ENCODE results near the gene ZNF792.
A peak's percentile ranks its signal among the peaks of the same experiment; 100 is the strongest.
"Not testable (repeated sequence)": the region's sequence is repeated elsewhere in the genome, so short reads cannot be mapped to it uniquely, and the experiment has no call there.

ZNF792 gene

DNA sequence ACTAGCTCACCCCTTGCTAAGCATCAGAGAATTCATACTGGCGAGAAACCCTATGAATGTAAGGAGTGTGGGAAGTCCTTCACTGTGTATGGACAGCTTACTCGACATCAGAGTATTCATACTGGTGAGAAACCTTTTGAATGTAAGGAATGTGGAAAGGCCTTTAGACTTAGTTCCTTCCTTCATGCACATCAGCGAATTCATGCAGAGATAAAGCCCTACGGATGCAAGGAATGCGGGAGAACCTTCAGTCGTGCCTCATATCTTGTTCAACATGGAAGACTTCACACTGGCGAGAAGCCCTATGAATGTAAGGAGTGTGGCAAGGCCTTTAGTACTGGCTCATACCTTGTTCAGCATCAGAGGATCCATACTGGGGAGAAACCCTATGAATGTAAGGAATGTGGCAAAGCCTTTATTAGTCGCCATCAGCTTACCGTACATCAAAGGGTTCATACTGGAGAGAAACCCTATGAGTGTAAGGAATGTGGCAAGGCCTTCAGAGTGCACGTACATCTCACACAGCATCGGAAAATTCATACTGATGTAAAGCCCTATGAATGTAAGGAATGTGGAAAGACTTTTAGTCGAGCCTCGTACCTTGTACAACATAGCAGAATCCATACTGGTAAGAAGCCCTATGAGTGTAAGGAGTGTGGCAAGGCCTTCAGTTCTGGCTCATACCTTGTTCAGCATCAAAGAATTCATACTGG is 20.0 kb downstream of the ZNF792 start:
- Histone ChIP-seq H3K9me3 (ENCODE audit: control insufficient read depth, insufficient read depth, low read depth, low read length) (peaks cover 39% of the 10 kb centered on the region), H3K36me3 (ENCODE audit: control insufficient read depth, insufficient read depth, low read length) (peaks cover 43% of the 10 kb centered on the region), H3K4me3 (ENCODE audit: low read depth, low read length) (no peak overlapping the region), H3K27me3 (ENCODE audit: control insufficient read depth, insufficient read depth, low read length) (no peaks in the 10 kb centered on the region), H3K9ac (ENCODE audit: low read length) (no peak overlapping the region), H3K27ac (ENCODE audit: low read depth, low read length) (no peak overlapping the region), H3K4me1 (ENCODE audit: control insufficient read depth, insufficient read depth, low read length) (no peaks in the 10 kb centered on the region)

DNA sequence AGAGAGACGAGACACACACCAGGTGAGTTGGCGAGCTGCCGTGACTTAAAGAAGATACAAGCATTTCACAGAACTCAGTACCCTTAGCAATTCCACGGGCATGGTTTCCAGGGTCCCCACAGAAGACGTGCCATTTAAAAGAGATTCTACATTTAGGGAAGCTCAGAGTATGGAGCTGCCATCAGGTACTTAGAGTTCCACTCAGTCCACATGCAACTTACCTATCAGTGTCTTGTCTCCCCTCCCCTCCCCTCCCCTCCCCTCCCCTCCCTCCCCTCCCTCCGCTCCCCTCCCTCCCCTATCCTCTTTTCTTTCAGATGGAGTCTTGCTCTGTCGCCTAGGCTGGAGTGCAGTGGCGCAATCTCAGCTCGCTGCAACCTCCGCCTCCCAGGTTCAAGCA is 25.1 kb downstream of the ZNF792 start:
- peaks cover 44% of the 10 kb centered on the region for H3K36me3 ChIP-seq (ENCODE audit: control insufficient read depth, insufficient read depth, low read length)
- H3K4me1 ChIP-seq (ENCODE audit: control insufficient read depth, insufficient read depth, low read length), result no peaks in the 10 kb centered on the region
- peaks cover 11% of the 10 kb centered on the region for H3K9me3 ChIP-seq (ENCODE audit: control insufficient read depth, insufficient read depth, low read depth, low read length)

GRCh38 chr19:34936184-34936583 is 27.8 kb downstream of the ZNF792 start:
- no peak overlapping the region for H3K4me3 ChIP-seq (ENCODE audit: low read depth, low read length)
- no peaks in the 10 kb centered on the region for H3K27me3 ChIP-seq (ENCODE audit: control insufficient read depth, insufficient read depth, low read length)
- H3K4me1 ChIP-seq (ENCODE audit: control insufficient read depth, insufficient read depth, low read length), result no peaks in the 10 kb centered on the region
- H3K9me3 ChIP-seq (ENCODE audit: control insufficient read depth, insufficient read depth, low read depth, low read length), result no peaks in the 10 kb centered on the region
- no peak overlapping the region for H3K27ac ChIP-seq (ENCODE audit: low read depth, low read length)
- peaks cover 46% of the 10 kb centered on the region for H3K36me3 ChIP-seq (ENCODE audit: control insufficient read depth, insufficient read depth, low read length)
- no peak overlapping the region for H3K9ac ChIP-seq (ENCODE audit: low read length)

More for the DNA sequence above, 25.1 kb downstream of the ZNF792 start:
- Histone ChIP-seq H3K27ac (ENCODE audit: low read depth, low read length) (no peak overlapping the region), H3K27me3 (ENCODE audit: control insufficient read depth, insufficient read depth, low read length) (no peaks in the 10 kb centered on the region), H3K4me3 (ENCODE audit: low read depth, low read length) (no peak overlapping the region), H3K9ac (ENCODE audit: low read length) (no peak overlapping the region)

DNA sequence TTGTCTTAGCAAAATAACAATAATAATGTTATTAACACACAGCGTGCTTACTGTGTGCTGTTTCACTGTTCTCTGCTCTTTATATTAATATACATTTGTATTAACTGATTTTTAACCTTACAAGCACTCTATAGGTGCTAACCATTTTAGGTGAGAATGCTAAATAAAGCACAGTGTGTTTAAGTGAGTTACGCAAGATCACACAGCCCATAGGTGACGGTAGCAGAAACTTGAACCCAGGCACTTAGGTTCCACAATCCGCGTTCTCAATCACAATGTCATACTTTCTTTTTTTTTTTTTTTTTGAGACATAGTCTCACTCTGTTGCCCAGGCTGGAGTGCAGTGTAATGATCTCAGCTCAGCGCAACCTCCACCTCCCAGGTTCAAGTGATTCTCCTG is 31.5 kb downstream of the ZNF792 start:
- Histone ChIP-seq H3K27ac (ENCODE audit: low read depth, low read length) (no peak overlapping the region), H3K9ac (ENCODE audit: low read length) (no peak overlapping the region), H3K27me3 (ENCODE audit: control insufficient read depth, insufficient read depth, low read length) (no peaks in the 10 kb centered on the region), H3K4me3 (ENCODE audit: low read depth, low read length) (no peak overlapping the region), H3K4me1 (ENCODE audit: control insufficient read depth, insufficient read depth, low read length) (no peaks in the 10 kb centered on the region), H3K36me3 (ENCODE audit: control insufficient read depth, insufficient read depth, low read length) (peaks cover 45% of the 10 kb centered on the region), H3K9me3 (ENCODE audit: control insufficient read depth, insufficient read depth, low read depth, low read length) (no peaks in the 10 kb centered on the region)

DNA sequence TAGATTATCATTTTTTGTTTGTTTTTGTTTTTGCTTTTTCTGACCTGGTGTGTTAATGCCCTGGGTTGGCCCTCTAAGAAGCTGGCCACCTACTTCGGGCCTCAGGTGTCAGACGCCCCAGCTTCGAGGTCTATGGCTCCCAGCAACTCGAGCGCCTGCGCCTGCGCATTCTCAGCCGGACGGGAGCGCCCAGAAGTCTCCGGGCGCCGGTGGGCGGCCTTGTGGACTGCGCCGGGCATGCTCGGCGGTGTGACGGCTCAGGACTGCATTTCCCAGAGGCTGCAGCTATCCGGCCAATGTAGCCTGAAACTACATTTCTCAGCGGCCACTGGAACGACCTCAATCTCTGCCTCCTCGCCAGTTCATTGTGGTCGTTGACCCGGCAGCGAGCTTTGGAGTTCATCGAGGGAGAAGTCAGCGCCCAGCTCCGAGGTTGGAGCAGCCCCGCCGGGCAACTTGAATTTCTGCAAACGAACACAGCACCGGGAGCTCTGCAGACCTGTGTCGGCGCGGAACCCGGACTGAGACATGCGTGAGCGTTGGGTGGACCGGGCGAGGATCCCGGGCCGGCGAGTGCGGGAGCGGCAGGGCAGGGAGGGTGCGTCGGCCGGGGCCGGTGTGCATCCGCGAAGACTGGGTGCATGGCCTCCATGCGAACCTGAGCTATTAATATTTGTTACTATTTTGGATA is 37.2 kb downstream of the ZNF792 start, which contains the start of gene ZNF30:
TSS of gene ZNF30 (plus strand) at position 219 of the 691 bp plus-strand sequence. CDS start 3,045 bp downstream, outside the sequence.
- no peak within 1 kb of the TSS for H3K27ac ChIP-seq (ENCODE audit: low read depth, low read length)

GRCh38 chr19:34926361-34926684 is 37.7 kb downstream of the ZNF792 start:
- no peaks in the 10 kb centered on the region for H3K4me1 ChIP-seq (ENCODE audit: control insufficient read depth, insufficient read depth, low read length)
- H3K36me3 ChIP-seq (ENCODE audit: control insufficient read depth, insufficient read depth, low read length), result 0 out of 2 replicates have a peak, but pooled peaks cover 10% of the 10 kb centered on the region
- no peaks in the 10 kb centered on the region for H3K27me3 ChIP-seq (ENCODE audit: control insufficient read depth, insufficient read depth, low read length)
- no peak overlapping the region for H3K9ac ChIP-seq (ENCODE audit: low read length)
- peaks cover 4% of the 10 kb centered on the region; the same call in 1 of the 2 replicates for H3K9me3 ChIP-seq (ENCODE audit: control insufficient read depth, insufficient read depth, low read depth, low read length)
- H3K4me3 ChIP-seq (ENCODE audit: low read depth, low read length), result peak overlapping the region; percentile 70
- H3K27ac ChIP-seq (ENCODE audit: low read depth, low read length), result no peak overlapping the region

More for the DNA sequence above, 37.2 kb downstream of the ZNF792 start, which contains the start of gene ZNF30:
- Histone ChIP-seq H3K9ac (ENCODE audit: low read length) (peak within 1 kb of the TSS; percentile 69), H3K36me3 (ENCODE audit: control insufficient read depth, insufficient read depth, low read length) (peaks cover 15% of the 10 kb centered on the region), H3K4me1 (ENCODE audit: control insufficient read depth, insufficient read depth, low read length) (no peaks in the 10 kb centered on the region), H3K9me3 (ENCODE audit: control insufficient read depth, insufficient read depth, low read depth, low read length) (peaks cover 4% of the 10 kb centered on the region; the same call in 1 of the 2 replicates), H3K27me3 (ENCODE audit: control insufficient read depth, insufficient read depth, low read length) (no peaks in the 10 kb centered on the region), H3K4me3 (ENCODE audit: low read depth, low read length) (peak within 1 kb of the TSS; percentile 70)

GRCh38 chr19:34925278-34925855 is 38.7 kb downstream of the ZNF792 start:
- Histone ChIP-seq H3K4me3 (ENCODE audit: low read depth, low read length) (no peak overlapping the region), H3K27ac (ENCODE audit: low read depth, low read length) (no peak overlapping the region), H3K27me3 (ENCODE audit: control insufficient read depth, insufficient read depth, low read length) (no peaks in the 10 kb centered on the region), H3K9me3 (ENCODE audit: control insufficient read depth, insufficient read depth, low read depth, low read length) (peaks cover 4% of the 10 kb centered on the region; the same call in 1 of the 2 replicates), H3K9ac (ENCODE audit: low read length) (no peak overlapping the region), H3K36me3 (ENCODE audit: control insufficient read depth, insufficient read depth, low read length) (0 out of 2 replicates have a peak, but pooled peaks cover 8% of the 10 kb centered on the region), H3K4me1 (ENCODE audit: control insufficient read depth, insufficient read depth, low read length) (no peaks in the 10 kb centered on the region)

GRCh38 chr19:34920090-34920786 is 43.8 kb downstream of the ZNF792 start:
- H3K9ac ChIP-seq (ENCODE audit: low read length); H3K4me3 ChIP-seq (ENCODE audit: low read depth, low read length); H3K27ac ChIP-seq (ENCODE audit: low read depth, low read length); H3K27me3 ChIP-seq (ENCODE audit: control insufficient read depth, insufficient read depth, low read length); H3K36me3 ChIP-seq (ENCODE audit: control insufficient read depth, insufficient read depth, low read length); H3K4me1 ChIP-seq (ENCODE audit: control insufficient read depth, insufficient read depth, low read length): not testable (repeated sequence)
- H3K9me3 ChIP-seq (ENCODE audit: control insufficient read depth, insufficient read depth, low read depth, low read length), result peaks cover 46% of the 10 kb centered on the region

DNA sequence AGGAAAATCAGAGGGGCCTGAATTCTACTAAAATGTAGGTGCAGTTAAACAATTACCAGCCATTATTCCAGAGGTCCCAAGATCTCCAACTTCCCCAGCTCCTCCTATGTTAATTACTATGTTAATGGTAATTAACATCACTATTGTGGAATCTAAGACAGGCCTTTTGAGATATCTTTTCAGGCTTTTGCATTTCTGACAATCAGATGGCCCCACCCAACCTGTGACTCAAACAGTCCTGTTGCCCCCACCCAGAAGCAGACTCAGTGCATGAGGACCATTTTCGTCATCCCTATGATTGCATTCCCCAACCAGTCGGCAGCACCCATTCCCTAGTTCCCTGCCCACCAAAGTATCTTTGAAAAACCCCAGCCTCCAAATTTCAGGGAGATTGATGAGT is 45.8 kb downstream of the ZNF792 start:
- Histone ChIP-seq H3K36me3 (ENCODE audit: control insufficient read depth, insufficient read depth, low read length) (no peaks in the 10 kb centered on the region), H3K4me1 (ENCODE audit: control insufficient read depth, insufficient read depth, low read length) (peaks cover 4% of the 10 kb centered on the region; the same call in 1 of the 2 replicates), H3K27ac (ENCODE audit: low read depth, low read length) (no peak overlapping the region), H3K27me3 (ENCODE audit: control insufficient read depth, insufficient read depth, low read length) (no peaks in the 10 kb centered on the region), H3K9ac (ENCODE audit: low read length) (no peak overlapping the region), H3K4me3 (ENCODE audit: low read depth, low read length) (no peak overlapping the region), H3K9me3 (ENCODE audit: control insufficient read depth, insufficient read depth, low read depth, low read length) (peaks cover 42% of the 10 kb centered on the region)

DNA sequence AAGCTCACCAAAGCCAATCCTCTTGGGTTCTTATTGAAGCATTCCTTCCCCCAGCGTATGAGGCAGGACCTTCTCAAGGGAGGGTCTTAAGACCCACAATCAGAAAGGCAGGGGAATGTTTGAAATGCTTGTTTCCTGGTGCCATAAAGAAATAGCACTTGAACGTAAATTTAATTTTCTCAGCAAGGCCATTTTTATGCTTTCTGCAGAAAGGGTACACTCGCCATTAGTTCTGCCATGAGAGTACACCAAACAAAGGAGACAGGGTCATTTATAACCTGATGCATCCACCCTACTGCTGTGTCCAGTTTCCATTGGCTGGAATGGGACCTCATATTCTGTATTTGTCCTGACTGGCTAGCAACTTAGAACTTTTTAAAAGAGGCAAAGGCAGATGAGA is 46.9 kb downstream of the ZNF792 start:
- H3K27ac ChIP-seq (ENCODE audit: low read depth, low read length); H3K27me3 ChIP-seq (ENCODE audit: control insufficient read depth, insufficient read depth, low read length); H3K9ac ChIP-seq (ENCODE audit: low read length); H3K4me1 ChIP-seq (ENCODE audit: control insufficient read depth, insufficient read depth, low read length); H3K4me3 ChIP-seq (ENCODE audit: low read depth, low read length); H3K36me3 ChIP-seq (ENCODE audit: control insufficient read depth, insufficient read depth, low read length): not testable (repeated sequence)
- H3K9me3 ChIP-seq (ENCODE audit: control insufficient read depth, insufficient read depth, low read depth, low read length), result peaks cover 42% of the 10 kb centered on the region

All from HUES6 (cell line).